ENCODE data around the gene IP6K2.
A peak's percentile ranks its signal among the peaks of the same experiment; 100 is the strongest.

Gene IP6K2

DNA sequence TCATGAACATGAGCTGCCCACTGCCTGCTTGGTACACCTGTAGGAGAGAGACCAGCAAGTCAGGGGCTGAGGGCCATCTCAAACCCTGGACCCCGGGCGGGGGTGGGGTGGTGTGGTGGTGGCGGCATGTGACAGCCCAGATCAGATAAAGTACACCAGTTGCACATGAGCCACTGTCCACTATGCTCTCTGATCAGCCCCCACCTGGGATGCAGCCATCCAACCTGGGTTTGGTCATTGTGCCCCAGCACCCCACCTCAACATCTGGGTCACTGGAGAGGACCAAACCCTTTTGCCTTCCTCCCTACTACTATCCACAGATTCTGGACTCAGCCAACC lies 28.3 kb downstream of the IP6K2 start:
- no peak for DNase-seq (ENCODE audit: low spot score)

DNA sequence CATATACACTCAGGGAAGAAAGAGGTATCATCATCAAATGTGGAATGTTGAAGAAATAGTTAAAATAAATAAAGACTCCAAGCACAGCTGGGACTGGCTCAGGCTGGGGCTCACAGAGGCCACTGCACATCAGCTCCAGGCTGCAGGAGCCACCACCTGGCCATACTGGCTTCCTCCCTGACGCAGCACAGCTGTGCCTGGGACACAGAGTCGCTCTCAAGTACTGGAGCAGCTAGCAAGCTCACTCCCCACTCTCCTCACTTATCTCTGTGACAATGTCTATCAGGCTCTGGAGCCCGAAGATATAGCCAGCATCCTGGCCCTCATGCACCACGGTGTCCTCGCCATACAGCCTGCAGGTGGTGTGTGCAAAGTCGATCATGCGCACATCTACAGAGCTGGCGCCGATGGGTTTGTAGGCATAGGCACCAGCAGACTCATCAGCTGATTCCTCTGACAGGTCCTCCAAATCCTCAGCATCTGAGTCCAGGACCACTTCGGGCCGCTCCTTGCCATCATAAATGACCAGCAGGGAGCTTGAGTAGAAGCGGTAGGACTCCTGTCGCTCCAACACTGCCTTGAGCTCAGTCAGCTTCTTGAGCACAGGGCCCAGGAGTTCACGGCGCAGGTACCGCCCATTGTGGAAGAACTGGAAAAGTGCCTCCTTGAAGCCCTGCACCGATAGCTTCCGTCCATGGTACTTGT lies 28.8 kb downstream of the IP6K2 start:
- DNase-seq (ENCODE audit: low spot score), result no peak

DNA sequence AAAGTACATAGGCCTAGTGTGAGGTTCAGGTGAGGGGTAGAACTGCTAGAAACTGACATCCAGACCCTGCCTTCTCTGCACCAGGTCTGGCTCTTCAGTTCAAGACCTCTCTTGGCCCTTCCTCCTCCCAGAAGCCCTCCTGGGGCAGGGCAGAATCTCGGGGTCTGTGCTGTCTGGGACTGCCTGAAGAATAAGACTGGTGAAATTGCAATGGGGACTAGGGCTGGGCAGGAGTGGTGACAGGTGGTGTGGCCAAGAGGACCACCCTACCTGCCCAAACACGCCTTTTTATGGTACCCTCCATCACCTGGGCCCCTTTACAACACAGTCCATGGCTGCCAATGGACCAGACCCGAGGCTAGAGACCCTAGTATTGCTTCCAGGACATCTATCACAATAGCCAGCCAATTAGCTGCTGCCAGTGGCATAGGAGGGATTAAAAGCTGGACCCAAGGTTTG lies 29.8 kb downstream of the IP6K2 start:
- DNase-seq (ENCODE audit: low spot score), result no peak

DNA sequence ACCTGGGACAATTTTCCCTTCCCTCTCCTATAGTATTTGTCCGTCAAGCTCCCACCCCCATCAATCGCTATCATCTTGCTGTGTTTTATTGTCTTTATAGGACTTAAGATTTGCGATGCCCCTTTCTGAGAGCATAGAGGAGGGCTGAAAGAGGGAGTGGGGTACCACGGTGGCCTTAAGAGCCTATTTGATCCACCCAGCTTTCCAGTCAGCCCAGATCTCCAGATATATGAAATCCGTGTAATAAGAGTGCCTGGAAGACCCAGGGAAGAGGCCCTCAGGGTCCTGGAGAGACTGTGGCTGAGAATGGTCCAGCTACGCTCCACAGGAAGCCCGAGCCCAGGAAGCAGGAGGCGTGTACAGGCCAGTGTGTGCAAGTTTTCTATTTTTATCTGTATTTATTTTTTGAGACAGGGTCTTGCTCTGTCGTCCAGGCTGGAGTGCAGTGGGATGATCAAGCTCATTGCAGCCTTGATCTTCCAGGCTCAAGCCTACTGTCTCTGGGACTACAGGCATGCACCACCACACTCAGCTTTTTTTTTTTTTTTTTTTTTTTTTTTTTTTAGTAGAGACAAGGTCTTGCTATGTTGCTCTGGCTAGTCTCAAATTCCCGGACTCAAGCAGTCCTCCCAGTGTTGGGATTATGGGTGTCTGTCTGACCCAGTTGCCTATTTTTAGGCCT lies 30.3 kb downstream of the IP6K2 start:
- DNase-seq (ENCODE audit: low spot score), result no peak

DNA sequence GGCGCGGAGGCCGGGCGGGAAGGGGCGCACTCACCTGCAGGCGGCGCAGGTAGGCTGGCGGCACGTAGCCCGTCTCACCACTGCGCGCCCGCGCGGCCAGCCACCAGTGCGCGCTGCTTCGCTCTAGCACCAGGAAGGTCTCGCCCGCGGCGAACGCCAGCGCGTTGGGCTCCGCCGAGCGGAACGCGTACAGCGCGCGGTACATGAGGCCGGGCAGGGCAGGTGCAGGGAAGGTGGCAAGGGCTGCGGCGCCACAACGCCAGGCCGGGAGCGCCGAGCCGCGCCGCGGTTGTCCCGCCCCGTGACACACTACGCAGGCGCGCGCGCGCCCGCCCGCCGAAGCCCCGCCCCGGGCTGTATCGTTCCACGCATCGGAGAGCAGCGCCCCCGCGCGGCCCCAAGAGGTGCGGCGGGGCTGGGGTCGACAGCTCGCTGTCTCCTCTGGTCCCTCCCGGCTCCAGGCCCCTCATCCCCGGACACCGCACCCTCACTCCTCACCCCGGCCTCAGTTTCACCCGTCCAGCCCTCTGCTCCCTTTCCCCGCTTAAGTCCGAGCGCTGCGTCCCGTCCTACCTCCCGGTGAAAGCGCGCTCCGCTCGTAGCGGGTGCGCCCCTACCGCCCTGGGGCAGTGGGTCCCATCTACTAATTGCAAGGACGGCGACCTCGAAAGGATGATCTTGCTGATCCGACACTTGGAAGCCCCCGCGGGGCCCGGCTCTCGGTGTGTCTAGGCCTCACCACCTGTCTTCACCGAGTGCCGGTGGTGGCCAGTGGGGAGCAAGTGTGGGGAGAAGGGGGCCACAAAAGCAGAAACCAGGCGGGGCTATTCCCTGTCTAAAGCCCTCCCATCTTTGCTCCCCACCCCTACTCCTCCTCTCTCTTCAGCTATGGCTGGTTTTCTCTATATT lies 31.2 kb downstream of the IP6K2 start, which contains the start of gene NCKIPSD:
Gene NCKIPSD (minus strand): TSS at position 313 of the 909 bp plus-strand sequence. CDS start 108 bp downstream, at position 205.
- peak; percentile 93 for DNase-seq (ENCODE audit: low spot score)

DNA sequence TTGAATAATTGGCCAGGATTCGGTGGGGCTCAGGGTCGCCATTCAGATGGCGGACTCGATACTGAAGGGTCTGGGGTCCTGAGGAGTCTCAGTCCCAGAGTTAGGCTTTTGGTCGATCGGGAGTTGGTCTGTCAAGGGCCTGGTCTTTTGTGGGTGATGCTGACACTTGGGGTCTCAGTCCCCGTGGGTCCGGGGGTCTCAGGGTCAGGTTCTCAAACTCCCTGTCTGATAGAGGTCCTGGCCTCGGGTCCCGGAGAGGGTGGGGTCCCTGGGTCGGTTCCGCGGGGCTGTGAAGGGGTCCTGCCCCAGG lies 31.8 kb downstream of the IP6K2 start:
- no peak for DNase-seq (ENCODE audit: low spot score)

DNA sequence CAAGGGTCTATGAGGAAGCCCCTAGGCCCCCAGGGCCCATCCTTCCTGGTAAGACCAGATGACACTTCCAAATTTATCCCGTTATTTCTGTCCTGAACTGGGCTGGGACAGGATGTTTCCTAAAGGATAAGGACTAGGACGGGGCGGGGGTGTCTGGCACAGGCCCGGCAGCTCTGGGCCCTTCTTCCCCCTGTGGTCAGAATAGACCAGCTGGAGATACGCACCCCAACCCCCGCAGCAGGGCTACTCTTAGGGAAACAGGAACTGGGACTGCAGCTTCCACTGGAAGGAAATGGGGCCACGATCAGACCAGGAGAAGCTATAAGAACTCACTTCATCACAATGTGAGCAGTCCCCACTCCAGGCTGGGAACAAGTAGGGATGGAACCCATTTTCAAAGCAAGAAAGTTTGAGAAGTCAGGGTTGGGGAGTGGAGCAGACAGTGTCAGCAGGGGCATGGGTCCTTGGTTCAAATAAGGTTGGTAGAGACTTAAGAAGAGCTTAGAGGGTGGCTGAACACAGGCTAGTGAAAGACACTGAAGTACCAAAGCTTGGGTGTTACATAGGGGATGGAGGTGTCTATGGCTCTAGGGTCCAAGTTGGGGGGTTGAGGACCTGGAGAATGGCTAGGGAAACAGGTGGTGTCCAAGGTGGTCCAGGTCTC lies 32.4 kb downstream of the IP6K2 start:
- no peak for DNase-seq (ENCODE audit: low spot score)

DNA sequence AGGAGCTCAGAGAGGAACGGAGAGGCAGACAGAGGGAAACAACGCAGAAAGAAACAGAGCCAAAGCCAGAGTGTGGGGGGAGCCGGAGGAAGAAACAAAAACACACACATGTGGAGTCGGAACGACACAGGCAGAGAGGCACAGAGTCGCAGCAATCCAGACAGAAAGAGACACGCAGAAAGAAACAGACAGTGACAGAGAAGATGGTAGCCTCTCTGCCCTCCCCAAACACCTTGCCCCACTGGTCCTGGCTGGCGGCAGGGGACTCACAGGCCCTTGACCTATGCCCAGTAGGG lies 33.0 kb downstream of the IP6K2 start:
- DNase-seq (ENCODE audit: low spot score), result no peak

DNA sequence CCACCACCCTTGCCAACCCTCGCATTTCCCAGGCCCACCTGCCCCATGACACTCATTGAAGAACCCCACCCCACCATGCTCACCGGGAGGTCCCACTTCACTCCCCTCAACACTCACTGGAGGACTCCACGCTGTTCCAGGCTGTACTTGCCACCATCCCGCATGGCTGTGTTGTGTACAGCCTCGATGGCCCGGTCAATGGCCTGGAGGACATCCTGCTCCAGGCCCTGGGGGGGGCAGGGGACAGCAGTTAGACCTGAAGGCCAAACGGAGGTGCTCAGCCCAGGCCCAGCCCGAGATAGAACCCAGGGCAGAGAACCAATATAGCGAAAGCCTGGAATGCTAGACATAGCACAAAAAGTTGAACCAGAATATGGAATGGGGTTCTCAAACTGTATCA lies 34.2 kb downstream of the IP6K2 start:
- no peak for DNase-seq (ENCODE audit: low spot score)

DNA sequence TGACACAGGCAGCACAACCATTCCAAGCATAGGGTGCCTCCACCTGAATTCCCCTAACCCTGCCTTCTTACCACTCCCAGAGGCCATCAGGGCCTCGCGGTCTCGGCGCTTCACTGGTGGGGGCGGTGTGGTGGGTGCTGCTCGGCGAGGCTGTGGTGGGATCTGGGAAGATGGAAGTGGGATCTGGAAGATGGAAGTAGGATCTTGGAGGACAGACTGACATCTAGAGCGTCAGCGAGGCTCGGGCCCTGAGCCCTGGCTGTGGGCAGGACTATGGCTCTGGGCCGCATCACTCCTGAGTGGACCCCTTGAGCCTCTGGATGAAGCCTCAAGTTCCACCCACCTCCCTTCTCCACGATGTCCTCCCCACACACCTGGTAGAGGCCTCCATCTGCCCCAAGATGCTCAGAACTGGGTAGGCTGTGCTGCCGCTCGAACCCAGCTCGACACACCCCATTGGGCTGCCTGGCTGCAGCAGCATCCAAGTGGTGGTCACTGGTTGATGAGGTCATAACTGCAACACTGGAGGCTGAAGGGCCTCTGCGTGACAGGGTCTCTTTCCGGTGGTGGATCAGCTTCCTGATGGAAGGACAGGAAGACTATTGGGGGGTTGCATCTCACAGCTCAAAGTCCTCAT lies 34.9 kb downstream of the IP6K2 start:
- no peak for DNase-seq (ENCODE audit: low spot score)

DNA sequence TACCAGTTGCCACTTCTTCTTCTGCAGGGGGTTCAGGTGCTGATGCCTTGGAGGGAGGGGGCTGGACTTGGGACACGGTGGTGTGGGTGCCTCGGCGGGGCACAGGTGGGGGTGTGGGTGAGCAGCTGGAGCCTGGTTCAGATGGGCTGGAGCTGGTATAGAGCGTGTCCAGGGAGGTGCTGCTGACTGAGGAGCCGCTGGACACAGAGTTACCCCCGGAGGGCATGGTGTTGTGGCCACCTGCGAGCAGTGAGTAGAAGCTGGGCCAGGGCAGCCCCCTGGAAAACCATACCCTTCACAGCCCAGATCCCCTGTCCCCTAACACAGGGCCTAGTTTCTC lies 35.5 kb downstream of the IP6K2 start:
- no peak for DNase-seq (ENCODE audit: low spot score)

DNA sequence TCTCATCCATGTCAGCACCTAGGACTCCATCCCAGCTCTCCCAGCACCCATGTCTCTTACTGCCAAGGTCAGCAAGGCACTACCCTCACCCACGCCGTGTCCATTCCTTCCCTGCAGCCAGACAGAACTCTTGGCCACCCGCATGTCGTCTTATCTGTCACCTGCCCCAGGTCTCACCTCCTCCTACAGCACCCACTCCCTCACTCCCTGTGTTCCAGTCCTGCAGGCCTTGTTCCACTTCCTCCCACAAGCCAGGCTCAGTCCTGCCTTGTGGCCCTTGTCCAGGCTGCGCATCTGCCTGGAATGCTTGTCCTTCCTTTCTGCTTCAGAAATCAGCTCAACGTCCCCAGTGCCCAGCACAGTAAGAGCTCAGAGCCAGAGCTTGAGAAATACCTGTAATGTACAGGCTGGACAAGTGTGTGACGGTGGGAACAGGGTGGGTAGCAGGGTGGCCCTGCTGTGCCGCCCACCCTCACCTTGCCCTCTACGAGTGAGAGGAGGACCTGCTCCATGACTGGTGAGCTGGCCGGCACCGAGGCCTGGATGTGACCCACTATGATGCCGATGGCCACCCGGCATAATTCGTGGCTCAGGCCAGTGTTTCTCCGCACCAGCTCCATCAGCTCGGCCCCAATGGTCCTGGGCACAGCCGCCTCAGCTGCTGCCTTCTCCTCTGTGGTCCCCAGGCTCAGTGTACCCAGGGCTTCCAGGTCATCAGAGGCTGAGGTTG lies 36.0 kb downstream of the IP6K2 start:
- no peak for DNase-seq (ENCODE audit: low spot score)

DNA sequence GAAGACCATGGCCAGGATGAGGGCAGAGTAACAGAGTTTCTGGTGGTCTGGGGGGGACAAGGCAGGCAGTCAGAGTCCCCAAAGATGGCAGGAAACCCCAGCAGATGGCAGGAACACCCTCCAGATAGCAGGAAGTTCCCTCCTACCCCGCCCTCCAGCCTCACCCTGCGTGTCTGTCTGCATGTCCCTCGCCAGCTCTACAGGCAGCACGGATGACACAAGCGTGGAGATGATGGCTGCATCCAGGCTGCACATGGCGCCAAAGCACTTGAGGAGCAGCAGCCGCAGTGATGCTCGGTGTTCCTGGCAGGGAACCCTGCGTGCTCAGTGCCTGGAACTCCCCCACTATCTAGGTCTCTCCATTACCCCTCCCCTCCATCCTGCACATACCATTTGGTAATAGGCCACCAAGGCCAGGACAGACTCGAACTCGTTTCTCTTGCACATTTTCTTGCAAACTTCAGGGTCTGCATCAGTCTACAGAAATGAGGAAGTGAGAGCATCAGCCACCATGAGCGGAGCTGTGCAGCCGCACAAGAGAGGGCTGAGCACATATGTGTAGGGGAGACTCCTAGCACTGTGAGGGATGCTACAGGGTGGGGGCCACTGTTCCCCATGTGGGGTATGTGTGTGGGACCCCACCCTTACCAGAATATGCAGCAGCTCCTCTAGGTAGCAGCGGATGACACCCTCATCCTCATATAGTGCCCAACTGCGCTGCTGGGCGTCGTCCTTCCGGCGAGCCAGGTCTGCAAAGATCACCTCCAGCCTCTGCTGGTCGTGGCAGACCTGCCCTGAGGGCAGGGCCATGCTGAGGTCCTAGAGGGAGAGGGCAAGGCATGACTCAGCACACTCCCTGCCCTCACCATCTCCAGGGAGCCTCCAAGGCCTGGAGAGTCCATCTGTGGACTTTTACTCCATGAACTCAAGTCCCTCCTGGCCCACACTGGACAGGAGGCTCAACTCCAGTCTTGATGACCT lies 37.3 kb downstream of the IP6K2 start:
- no peak for DNase-seq (ENCODE audit: low spot score)

DNA sequence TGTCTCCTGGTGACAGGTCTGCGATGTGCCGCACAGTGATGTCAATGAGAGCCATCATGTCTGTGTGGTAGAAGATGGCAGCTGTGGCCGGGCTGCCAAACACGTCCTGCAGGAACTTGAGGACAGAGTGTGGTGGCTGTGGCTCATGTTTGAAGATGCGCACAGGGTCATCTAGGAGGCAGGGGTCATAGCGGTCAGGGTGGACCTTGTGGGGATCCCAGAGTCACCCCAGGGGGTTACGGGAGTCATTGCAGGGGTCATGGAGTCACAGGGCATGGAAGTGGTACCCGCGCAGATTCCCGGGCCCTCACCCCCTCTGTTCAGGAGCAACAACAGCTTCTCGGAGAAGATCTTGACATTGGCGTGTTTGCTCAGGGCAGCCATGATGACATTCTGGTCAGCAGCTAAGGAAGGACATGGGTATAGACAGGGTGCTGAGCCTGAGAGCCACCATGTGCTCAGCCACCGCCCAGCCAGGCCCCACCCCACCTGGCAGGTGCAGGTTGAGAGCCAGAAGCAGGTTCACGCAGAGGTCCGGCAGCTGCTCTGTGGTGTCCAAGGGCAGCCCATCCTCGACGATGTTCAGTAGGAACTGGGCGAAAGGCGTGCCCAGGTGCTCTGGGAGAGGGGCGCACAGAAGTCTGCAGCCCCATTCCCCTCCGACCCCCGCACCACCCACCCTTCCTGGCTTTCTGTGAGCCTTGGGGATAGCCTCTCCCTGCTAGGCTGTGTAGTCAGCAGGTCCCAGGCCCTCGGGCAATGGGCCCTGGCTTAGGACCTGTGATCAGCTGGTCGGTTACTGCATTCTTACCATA lies 38.2 kb downstream of the IP6K2 start:
- no peak for DNase-seq (ENCODE audit: low spot score)

DNA sequence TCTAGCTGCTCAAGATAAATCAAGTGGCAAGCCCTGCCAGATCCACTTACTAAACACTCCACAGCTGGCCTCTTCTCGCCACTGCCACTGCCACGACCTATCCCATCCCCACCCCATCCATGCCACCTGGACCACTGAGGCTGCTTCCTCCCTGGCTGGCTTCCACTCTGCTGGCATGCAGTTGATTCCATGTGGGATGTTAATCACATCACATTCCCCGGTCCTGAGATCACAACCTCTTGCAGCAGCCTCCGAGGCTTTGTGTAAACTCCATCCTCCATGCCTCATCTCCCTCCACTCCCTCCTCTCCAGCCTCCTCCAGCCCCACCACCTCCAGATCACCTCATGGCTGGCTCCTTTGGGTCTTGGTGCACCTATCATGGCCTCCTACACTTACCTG lies 39.0 kb downstream of the IP6K2 start:
- no peak for DNase-seq (ENCODE audit: low spot score)

DNA sequence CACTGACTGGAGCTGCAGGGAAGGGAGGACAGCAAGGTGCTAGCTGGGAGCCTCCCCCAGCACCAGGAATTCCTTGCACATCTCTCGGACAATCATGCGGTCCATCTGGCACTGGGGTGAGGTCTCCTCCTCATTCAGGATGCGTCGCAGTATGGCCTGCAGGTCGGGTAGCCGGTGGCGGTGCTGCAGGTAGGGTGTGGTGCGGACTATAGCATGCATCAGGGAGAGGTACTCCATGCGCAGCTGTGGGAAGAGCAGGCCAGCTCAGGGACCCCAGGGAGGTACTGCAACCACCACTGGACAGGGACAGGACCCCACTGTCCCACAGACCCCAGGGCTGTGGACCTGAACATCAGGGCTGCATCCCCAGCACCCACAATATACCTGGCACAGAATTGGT lies 42.5 kb downstream of the IP6K2 start:
- DNase-seq (ENCODE audit: low spot score), result no peak

DNA sequence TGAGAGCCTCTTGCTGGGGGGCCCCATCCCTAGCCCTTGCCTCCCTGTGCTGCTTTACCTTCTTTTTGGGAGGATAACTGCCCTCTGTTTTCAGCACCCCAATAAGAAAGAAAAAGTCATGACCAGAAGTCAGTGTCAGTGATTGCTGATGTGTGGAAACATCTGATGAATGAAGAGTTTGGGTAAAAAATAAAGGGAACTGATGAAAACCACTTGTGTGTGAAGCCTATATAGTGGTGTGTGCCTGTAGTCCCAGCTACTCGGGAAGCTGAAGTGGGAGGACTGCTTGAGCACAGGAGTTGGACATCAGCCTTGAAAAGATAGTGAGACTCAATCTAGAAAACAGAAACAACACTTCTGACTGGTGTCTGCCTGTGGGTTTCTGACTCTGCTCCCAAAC lies 44.5 kb downstream of the IP6K2 start:
- no peak for DNase-seq (ENCODE audit: low spot score)

DNA sequence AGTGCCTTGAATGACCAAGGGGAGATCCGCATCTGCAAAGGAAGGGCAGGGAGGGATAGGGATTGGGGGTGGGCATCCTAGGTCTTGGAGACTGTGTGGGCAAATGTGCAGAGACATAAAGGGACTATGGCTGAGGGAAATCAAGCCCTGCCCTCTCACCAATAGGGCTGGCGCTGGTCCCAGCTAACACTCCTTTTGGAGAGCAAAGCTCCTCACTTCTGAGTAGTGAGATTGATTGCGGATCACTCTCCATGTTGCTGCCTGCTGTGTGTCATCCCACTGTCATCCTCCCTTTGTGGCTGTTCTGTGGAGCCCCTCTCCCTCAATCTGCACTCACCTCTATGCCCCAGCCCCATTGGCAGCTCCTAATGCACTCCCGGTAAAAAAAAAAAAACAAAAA lies 52.1 kb downstream of the IP6K2 start:
- no peak for DNase-seq (ENCODE audit: low spot score)

DNA sequence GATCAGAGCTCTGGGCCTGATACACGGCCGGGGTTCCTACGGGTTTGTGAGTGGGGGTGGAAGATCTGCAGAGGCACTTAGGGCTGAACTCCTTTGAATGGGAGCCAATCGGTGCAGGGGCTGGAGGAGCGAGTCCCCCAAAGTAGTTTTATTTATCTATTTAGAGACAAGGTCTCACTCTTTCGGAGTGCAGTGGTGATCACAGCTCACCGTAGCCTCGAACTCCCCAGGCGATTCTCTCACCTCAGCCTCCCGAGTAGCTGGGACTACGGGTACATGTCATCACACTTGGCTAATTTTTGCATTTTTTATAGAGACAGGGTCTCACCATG lies 52.7 kb downstream of the IP6K2 start:
- no peak for DNase-seq (ENCODE audit: low spot score)
